Stimulated activated CD4-positive, alpha-beta T cell treated with anti-CD3 and anti-CD28 coated beads, Interleukin-15, amount 100 ng/mL, for 48 hours (primary cell): ENCODE data around the gene FERMT3.
A peak's percentile ranks its signal among the peaks of the same experiment; 100 is the strongest.

Experiments
- DNase-seq, 2 donors: peaks; one replicate each; pipeline ENCODE4 v3.0.0-alpha.2; 2020; ENCODE audit warnings: low read depth in 2 of 2

Gene FERMT3

GRCh38 chr11:64220798-64221197 is 14.3 kb downstream of the FERMT3 start:
- DNase-seq: no peak

GRCh38 chr11:64222651-64223000 is 16.1 kb downstream of the FERMT3 start:
- DNase-seq: no peak

GRCh38 chr11:64223001-64223651 is 16.6 kb downstream of the FERMT3 start:
- no peak for DNase-seq

- DNase-seq: no peak
Measured at GRCh38 chr11:64224151-64224890, 17.8 kb downstream of the FERMT3 start.

GRCh38 chr11:64224891-64225607 is 18.5 kb downstream of the FERMT3 start:
- DNase-seq: no peak

GRCh38 chr11:64225608-64226506 is 19.3 kb downstream of the FERMT3 start, which contains the start of the genes NUDT22 and TRPT1:
TSS of gene NUDT22 (plus strand) at chr11:64226274. CDS start at chr11:64226653, 379 bp downstream.
TSS of gene TRPT1 (minus strand) at chr11:64226186. CDS start at chr11:64225860, 326 bp downstream.
- peak; percentile 83 to 95 for DNase-seq

- DNase-seq: no peak
Measured at GRCh38 chr11:64226507-64227051, 20.1 kb downstream of the FERMT3 start.

GRCh38 chr11:64227405-64227956 is 21.0 kb downstream of the FERMT3 start:
- DNase-seq: no peak

- DNase-seq: no peak
Measured at GRCh38 chr11:64229090-64229743, 22.7 kb downstream of the FERMT3 start.

GRCh38 chr11:64229744-64230170 is 23.2 kb downstream of the FERMT3 start:
- no peak for DNase-seq

GRCh38 chr11:64230171-64230984 is 23.9 kb downstream of the FERMT3 start, which contains the start of gene DNAJC4:
TSS of gene DNAJC4 (plus strand) at chr11:64230548. CDS start at chr11:64230855, 307 bp downstream.
- peak; percentile 68 to 87 for DNase-seq

- DNase-seq: no peak
Measured at GRCh38 chr11:64230985-64231365, 24.5 kb downstream of the FERMT3 start.

- no peak for DNase-seq
Measured at GRCh38 chr11:64231546-64231945, 25.0 kb downstream of the FERMT3 start.

- no peak for DNase-seq
Measured at GRCh38 chr11:64232182-64232966, 25.9 kb downstream of the FERMT3 start.

- DNase-seq: no peak
Measured at GRCh38 chr11:64232967-64233315, 26.4 kb downstream of the FERMT3 start.

- DNase-seq: peak in 1 of 2 donors; percentile 65
Measured at GRCh38 chr11:64233913-64234586, 27.5 kb downstream of the FERMT3 start, which contains the start of gene VEGFB. TSS of gene VEGFB (plus strand) at chr11:64234584. CDS start at chr11:64234834, 250 bp downstream.

- DNase-seq: no peak
Measured at GRCh38 chr11:64234647-64235379, 28.3 kb downstream of the FERMT3 start.
